Subcutaneous abdominal adipose tissue (tissue), 5 donors: ENCODE results near the gene C22orf42.
"Not testable (repeated sequence)": the region's sequence is repeated elsewhere in the genome, so short reads cannot be mapped to it uniquely, and the experiment has no call there.

Experiments used
- H3K27ac ChIP-seq: one replicate; pipeline ENCODE4 v1.7.0; 2013; ENCODE audit warnings: low read depth, mild to moderate bottlenecking, inconsistent platforms, low read length, moderate library complexity
- H3K27me3 ChIP-seq, 5 donors: one replicate each; pipeline ENCODE4 v1.7.0; 2013; ENCODE audit warnings: low read length in 5 of 5, inconsistent platforms in 1 of 5; ENCODE audit not compliant: control insufficient read depth in 5 of 5, insufficient read depth in 4 of 5
- H3K36me3 ChIP-seq, 5 donors: one replicate each; pipeline ENCODE4 v1.7.0; 2013; ENCODE audit warnings: low read length in 5 of 5; ENCODE audit not compliant: control insufficient read depth in 5 of 5, insufficient read depth in 5 of 5
- H3K4me1 ChIP-seq, 5 donors: one replicate each; pipeline ENCODE4 v1.7.0; 2013; ENCODE audit warnings: low read length in 5 of 5, mild to moderate bottlenecking in 3 of 5, moderate library complexity in 1 of 5; ENCODE audit not compliant: control insufficient read depth in 5 of 5, insufficient read depth in 5 of 5
- H3K4me3 ChIP-seq, 5 donors: one replicate each; pipeline ENCODE4 v1.7.0; 2013; ENCODE audit warnings: low read length in 5 of 5, low read depth in 1 of 5
- H3K9ac ChIP-seq, 5 donors: one replicate each; pipeline ENCODE4 v1.7.0; 2013; ENCODE audit warnings: low read length in 5 of 5, mild to moderate bottlenecking in 4 of 5, moderate library complexity in 3 of 5
- H3K9me3 ChIP-seq, 5 donors: one replicate each; pipeline ENCODE4 v1.7.0; 2013; ENCODE audit warnings: low read length in 5 of 5; ENCODE audit not compliant: control insufficient read depth in 5 of 5
- donor health status: healthy.
- donor health status: healthy.
- donor health status: healthy.
- donor health status: healthy.
- donor health status: healthy.

Gene C22orf42

GRCh38 chr22:32185821-32186220, 26.7 kb upstream of the C22orf42 start:
- Histone ChIP-seq H3K9me3 (no peaks in the 10 kb centered on the region), H3K4me3 (no peak overlapping the region), H3K27me3 (peaks cover 0 to 5% (median 0%) of the 10 kb centered on the region in 5 donors), H3K27ac (no peak overlapping the region), H3K36me3 (no peaks in the 10 kb centered on the region), H3K4me1 (no peaks in the 10 kb centered on the region), H3K9ac (no peak overlapping the region)

GRCh38 chr22:32183625-32184024, 24.5 kb upstream of the C22orf42 start:
- H3K9me3 ChIP-seq, result no peaks in the 10 kb centered on the region
- H3K4me1 ChIP-seq, result no peaks in the 10 kb centered on the region
- H3K36me3 ChIP-seq, result no peaks in the 10 kb centered on the region
- peaks cover 0 to 5% (median 0%) of the 10 kb centered on the region in 5 donors for H3K27me3 ChIP-seq
- no peak overlapping the region for H3K9ac ChIP-seq
- no peak overlapping the region for H3K27ac ChIP-seq
- H3K4me3 ChIP-seq, result no peak overlapping the region

- Histone ChIP-seq H3K4me1 (peaks cover 0 to 3% (median 0%) of the 10 kb centered on the region in 5 donors), H3K9me3 (peaks cover 0 to 7% (median 5%) of the 10 kb centered on the region in 5 donors), H3K27ac (no peak overlapping the region), H3K27me3 (peaks cover 0 to 20% (median 15%) of the 10 kb centered on the region in 5 donors), H3K36me3 (no peaks in the 10 kb centered on the region), H3K9ac (no peak overlapping the region), H3K4me3 (no peak overlapping the region)
Observed at GRCh38 chr22:32181043-32181442, 21.9 kb upstream of the C22orf42 start.

DNA sequence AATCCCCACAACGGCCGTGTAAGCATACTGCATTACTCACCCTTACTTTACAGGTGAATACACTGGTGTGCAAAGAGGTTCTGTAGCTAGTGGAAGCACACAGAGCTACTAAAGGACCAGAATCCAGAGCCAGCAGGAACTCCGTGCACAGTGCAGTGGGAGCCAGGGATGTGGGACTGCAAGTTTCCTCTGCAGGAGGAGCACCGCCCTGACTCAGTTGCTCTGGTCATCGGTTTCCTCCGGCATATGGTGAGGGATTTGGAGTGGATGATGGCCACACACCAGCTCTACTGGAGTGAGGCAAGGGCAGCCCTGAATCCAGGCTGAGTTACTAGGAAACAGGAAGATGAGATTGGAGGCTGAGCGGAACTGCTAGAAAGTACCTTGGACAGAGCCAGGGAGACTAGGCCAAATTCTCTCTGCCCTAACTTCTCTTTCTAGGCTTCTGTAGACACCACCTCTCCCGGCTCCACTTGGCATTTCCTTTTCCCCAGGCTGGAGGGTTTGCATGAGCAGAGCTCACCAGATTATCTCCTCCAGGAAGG, 18.2 kb upstream of the C22orf42 start:
- peaks cover 0 to 4% (median 0%) of the 10 kb centered on the region in 5 donors for H3K4me1 ChIP-seq
- peaks cover 0 to 7% (median 5%) of the 10 kb centered on the region in 5 donors for H3K9me3 ChIP-seq
- no peak overlapping the region for H3K27ac ChIP-seq
- no peak overlapping the region for H3K9ac ChIP-seq
- peaks cover 8 to 34% (median 32%) of the 10 kb centered on the region in 5 donors for H3K27me3 ChIP-seq
- peak overlapping the region in 1 of 5 donors; percentile 22 for H3K4me3 ChIP-seq
- H3K36me3 ChIP-seq, result no peaks in the 10 kb centered on the region

- H3K36me3 ChIP-seq, result no peaks in the 10 kb centered on the region
- H3K4me1 ChIP-seq, result peaks cover 0 to 4% (median 0%) of the 10 kb centered on the region in 5 donors
- no peak overlapping the region for H3K4me3 ChIP-seq
- H3K27me3 ChIP-seq, result peaks cover 8 to 34% (median 32%) of the 10 kb centered on the region in 5 donors
- H3K9me3 ChIP-seq, result peaks cover 0 to 7% (median 5%) of the 10 kb centered on the region in 5 donors
- no peak overlapping the region for H3K9ac ChIP-seq
- no peak overlapping the region for H3K27ac ChIP-seq
Observed at GRCh38 chr22:32175683-32176644, 16.9 kb upstream of the C22orf42 start.

DNA sequence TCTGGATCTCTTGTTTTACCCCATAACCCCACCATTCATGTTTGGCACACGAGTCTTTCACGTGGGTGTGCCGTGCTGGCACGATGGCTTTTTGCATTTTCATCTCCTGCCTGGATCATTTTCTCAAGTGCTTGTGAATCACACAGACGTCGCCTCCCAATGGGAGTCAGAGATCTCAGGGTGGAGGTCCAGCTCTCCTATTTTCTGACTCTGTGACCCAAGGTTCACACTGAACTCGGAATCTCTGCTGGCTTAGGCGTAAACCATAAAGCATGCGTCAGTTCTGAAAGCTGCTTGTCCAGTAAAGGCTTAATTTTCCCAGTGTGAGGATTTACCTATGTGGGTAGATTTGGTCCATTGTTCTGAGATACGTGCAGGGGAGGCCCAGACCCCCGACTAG, 16.0 kb upstream of the C22orf42 start:
- Histone ChIP-seq H3K4me1 (peaks cover 0 to 4% (median 0%) of the 10 kb centered on the region in 5 donors), H3K4me3 (no peak overlapping the region), H3K27me3 (peaks cover 8 to 34% (median 30%) of the 10 kb centered on the region in 5 donors), H3K36me3 (no peaks in the 10 kb centered on the region), H3K27ac (no peak overlapping the region), H3K9ac (no peak overlapping the region), H3K9me3 (peaks cover 0 to 7% (median 5%) of the 10 kb centered on the region in 5 donors)

DNA sequence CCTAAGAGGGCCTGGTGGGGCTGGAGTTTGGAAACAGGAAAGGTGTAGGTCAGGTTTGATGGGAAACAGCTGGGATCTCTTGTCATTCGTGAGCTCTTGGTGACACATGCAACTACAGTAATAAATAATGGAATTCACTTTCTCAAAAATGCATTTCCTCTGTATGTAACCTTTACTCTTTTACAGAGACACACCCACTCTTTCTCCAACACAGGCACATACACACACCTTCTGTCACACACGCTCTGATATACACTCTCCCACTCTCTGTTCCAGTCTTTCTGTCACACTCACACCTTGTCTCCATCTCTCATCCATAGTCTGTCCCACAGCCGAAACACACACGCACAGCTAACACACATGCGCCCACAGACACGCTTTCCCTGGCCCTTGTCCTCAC, 6.6 kb upstream of the C22orf42 start:
- Histone ChIP-seq H3K4me1 (no peaks in the 10 kb centered on the region), H3K9me3 (no peaks in the 10 kb centered on the region), H3K36me3 (no peaks in the 10 kb centered on the region), H3K27me3 (peaks cover 0 to 5% (median 3%) of the 10 kb centered on the region in 5 donors), H3K4me3 (no peak overlapping the region), H3K9ac (no peak overlapping the region), H3K27ac (no peak overlapping the region)

DNA sequence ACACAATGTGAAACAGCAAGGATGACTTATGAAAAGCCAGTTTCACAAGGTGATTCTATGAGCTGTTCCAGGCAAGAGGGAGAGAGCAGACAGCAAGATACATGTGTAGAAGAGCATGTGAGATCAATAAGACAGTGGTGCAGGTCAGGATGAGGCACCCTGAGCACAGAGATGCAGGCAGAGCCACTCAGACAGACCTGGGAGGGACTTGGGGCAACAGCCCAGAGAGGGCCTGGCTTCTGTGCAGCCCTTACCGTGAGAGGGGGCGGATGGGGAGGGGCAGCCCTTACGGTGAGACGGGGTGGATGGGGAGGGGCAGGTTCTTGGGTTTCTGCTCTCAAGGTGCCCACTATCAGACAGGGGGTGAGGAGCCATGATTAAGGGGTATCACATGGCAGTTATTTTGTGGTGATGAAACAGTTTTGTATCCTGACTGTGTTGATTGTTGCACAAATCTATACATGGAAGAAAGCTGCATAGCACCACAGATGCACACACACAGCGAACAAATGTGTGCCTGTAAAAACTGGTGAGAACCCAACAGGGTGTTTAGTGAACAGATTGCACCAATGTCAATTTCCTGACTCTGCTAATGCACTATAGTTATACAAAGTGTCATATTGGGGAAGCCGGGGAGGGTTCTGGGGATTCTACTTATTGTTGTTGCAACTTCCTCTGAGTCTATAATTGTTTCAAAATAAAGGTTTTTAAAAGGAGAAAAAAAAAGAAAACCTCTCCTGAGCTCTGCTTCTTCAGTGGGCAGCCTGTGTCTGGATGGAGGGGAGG, 5.2 kb upstream of the C22orf42 start:
- no peak overlapping the region for H3K27ac ChIP-seq
- H3K9ac ChIP-seq, result no peak overlapping the region
- no peaks in the 10 kb centered on the region for H3K4me1 ChIP-seq
- H3K4me3 ChIP-seq, result no peak overlapping the region
- H3K27me3 ChIP-seq, result peaks cover 0 to 6% (median 3%) of the 10 kb centered on the region in 5 donors
- no peaks in the 10 kb centered on the region for H3K9me3 ChIP-seq
- no peaks in the 10 kb centered on the region for H3K36me3 ChIP-seq

DNA sequence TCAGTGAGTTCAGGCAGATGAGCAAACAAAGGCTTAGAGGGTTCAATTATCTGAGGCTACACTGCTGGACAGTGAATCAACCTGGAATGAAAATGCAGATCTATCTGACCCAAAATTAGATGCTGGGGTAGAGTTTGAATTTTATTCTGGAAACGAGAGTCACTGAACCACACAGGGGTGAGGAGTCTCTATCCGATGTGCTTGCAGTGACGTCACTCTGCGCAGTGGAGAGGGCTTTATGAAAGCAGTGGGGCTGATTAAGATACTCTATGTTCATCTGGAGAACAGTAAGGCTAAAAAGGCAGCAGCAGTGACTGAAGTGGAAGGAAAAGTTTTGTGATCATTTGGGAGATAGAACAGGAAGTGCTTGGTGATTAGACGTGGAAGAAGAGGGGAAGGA, 1.3 kb upstream of the C22orf42 start:
- H3K36me3 ChIP-seq, H3K9ac ChIP-seq, H3K4me3 ChIP-seq, H3K9me3 ChIP-seq, H3K4me1 ChIP-seq, H3K27ac ChIP-seq: not testable (repeated sequence)
- peaks cover 3 to 12% (median 5%) of the 10 kb centered on the region in 5 donors for H3K27me3 ChIP-seq
